GM21423 (cell line): Measurements from ENCODE around the gene TMTC4.
A peak's percentile ranks its signal among the peaks of the same experiment; 100 is the strongest.
"Not testable (repeated sequence)": the region's sequence is repeated elsewhere in the genome, so short reads cannot be mapped to it uniquely, and the experiment has no call there.

ENCODE experiments used
- ATAC-seq: cut with Tn5 transposase; IDR thresholded peaks from one replicate; pipeline ENCODE4 v1.9.1; 2021; ENCODE audit warnings: mild to moderate bottlenecking, moderate library complexity; ENCODE audit not compliant: unreplicated experiment

Gene TMTC4, protein sequence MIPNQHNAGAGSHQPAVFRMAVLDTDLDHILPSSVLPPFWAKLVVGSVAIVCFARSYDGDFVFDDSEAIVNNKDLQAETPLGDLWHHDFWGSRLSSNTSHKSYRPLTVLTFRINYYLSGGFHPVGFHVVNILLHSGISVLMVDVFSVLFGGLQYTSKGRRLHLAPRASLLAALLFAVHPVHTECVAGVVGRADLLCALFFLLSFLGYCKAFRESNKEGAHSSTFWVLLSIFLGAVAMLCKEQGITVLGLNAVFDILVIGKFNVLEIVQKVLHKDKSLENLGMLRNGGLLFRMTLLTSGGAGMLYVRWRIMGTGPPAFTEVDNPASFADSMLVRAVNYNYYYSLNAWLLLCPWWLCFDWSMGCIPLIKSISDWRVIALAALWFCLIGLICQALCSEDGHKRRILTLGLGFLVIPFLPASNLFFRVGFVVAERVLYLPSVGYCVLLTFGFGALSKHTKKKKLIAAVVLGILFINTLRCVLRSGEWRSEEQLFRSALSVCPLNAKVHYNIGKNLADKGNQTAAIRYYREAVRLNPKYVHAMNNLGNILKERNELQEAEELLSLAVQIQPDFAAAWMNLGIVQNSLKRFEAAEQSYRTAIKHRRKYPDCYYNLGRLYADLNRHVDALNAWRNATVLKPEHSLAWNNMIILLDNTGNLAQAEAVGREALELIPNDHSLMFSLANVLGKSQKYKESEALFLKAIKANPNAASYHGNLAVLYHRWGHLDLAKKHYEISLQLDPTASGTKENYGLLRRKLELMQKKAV

DNA sequence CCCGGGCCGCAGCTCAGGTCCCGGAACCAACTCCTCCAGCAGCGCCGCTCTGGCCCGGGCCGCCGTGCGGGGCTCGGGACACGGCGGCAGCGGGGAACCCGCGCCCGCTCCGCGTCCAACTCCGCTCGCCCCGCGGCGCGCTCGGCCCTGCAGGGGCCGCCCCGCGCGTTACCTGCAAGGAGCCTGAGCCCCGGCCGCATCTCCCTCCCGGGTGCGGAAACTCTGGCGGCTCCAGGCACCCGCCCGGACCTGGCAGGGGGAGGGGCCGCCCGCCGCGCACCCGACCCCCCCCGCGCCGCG is at the start of gene TMTC4:
TSS of gene TMTC4 (minus strand) at position 224 of the 300 bp plus-strand sequence. CDS start 4,433 bp downstream, outside the sequence.
- peak; percentile 38 for ATAC-seq

DNA sequence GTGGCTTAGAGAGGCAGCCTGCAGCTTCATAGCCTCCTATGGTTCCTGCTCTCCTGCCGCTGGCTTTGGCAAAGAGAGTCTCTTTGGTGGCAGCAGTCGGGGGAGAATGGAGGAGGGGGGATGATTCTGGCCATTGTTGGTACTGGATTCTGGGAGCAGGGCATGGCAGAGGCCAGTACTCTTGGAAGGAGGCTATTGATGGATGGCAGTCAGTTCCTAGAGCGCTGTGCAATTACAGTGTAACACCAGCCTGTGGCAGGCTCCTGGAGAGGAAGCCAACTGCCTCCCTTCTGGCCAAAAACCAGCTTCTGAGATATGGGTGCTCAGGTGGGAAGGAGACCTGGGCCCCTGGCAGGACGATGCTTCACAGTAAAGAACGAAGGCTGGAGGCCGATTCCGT is 47.9 kb upstream of the TMTC4 start:
- no peak for ATAC-seq

DNA sequence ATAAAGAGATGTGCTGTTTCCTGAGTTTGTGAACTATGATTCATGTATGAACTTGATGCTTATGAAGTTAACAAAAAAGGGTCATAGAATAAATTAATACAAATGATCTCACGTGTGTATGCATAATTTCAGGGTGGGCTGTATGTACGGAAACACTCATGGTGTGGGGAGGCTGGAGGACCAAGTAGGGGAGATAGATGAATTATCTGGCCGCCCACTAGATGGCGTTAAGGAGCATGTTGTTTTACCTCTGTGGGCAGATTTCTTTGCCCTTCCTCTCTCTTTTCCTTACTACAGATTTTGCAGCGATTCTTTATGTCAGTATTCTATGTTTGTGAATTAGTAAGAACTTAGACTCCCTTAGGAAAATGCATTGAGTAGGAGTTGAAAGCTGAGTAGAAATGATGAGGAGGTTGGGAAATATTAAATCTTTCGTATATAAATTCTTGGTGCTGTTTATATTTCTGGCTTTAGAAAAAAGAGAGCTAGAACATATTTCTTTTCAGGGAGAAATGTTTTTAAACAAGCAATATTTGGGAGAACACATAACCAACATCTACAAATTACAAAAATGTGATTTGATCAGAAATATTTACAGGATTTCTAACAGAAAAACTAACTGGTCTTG is 47.4 kb upstream of the TMTC4 start:
- ATAC-seq: peak; percentile 87

DNA sequence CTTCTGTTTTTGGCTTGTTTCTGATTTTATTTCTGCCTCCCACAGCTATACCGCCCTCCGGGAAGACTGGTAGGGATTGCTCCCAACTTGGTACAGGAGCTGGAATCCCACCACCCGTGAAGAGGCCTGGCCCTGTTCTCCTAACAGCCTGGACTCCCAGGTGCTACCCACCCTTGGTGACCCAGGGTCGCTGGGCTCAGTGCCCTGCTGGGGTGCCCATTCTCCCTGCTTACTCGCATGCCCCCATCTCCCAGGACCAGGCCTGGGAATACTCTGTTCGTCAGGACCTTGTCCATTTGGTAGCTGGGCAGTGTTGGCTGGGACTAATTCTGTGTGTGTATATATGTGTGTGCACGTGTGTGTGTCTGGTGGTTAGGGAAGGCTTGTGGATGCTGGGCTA is 41.0 kb upstream of the TMTC4 start:
- no peak for ATAC-seq

DNA sequence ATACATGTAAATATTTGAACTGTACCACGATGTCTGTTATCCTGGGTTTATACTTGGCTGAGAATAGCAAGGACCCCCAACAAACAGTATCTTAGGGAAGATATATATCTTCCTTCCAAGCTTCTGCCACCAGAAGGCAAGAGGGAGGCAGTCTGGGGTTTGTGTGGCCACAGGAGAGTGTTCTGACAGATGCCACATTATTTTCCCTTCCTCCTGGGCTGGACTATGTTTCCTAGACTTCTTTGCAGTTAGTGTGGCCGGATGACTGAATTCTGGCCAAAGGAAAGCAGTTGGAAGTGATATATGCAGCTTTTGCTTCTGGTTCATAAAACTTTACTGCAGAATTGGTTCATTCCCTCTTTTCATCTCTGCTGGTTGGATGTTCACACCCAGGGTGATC is 39.9 kb upstream of the TMTC4 start:
- ATAC-seq: no peak

DNA sequence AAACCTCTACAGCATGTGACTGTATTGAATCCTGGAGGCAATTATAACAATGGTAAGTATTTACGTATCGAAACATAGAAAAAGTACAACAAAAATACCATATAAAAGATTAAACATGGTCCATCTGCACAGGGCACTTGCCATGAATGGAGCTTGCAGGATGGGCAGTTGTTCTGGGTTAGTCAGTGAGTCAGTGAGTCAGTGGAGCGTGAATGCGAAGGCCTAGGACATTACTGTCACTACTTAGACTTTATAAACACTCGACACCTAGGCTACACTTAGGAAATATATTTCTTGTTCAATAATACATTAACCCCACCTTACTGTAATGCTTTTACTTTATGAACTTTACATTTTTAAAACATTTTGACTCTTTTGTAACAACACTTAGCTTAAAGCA is 35.6 kb upstream of the TMTC4 start:
- no peak for ATAC-seq

DNA sequence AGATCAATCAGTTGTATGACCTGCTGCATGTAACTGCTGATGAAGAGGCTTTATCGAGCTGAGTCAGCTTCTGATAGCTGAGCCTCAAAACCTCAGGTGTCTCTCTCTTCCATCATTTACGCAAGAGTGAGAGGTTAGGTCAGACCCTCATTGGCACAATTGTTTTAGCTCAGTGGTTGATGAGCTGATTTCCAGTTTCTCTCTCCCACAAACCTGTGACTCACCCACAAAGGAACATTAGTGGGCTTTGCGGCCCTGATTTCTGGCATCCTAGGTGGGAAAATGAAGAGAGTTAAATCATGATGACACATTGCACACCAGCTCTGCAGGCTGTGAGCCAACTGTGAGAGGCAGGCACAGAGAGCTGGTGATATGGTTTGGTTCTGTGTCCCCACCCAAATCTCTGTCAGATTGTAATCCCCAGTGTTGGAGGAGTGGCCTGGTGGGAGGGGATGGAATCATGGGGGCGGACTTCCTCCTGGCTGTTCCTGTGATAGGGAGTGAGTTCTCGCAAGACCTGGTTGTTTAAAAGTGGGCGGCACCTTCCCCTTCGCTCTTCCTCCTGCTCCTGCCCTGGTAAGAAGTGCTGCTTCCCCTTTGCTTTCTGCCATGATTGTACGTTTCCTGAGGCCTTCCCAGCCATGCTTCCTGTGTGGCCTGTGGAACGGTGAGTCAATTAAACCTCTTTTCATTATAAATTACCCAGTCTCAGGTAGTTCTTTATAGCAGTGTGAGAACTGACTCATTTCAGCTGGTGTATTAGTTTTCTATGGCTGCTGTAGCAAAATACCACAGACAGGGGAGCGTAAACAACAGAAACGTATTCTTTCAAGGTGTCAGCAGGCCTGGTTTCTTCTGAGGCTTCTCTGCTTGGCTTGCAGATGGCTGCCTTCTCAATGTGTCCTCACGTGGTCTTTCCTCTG is 33.5 kb upstream of the TMTC4 start:
- ATAC-seq: no peak

DNA sequence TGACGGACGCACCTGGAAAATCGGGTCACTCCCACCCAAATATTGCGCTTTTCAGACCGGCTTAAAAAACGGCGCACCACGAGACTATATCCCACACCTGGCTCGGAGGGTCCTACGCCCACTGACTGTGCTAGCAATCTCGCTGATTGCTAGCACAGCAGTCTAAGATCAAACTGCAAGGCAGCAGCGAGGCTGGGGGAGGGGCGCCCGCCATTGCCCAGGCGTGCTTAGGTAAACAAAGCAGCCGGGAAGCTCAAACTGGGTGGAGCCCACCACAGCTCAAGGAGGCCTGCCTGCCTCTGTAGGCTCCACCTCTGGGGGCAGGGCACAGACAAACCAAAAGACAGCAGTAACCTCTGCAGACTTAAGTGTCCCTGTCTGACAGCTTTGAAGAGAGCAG is 23.7 kb upstream of the TMTC4 start:
- ATAC-seq: not testable (repeated sequence)

DNA sequence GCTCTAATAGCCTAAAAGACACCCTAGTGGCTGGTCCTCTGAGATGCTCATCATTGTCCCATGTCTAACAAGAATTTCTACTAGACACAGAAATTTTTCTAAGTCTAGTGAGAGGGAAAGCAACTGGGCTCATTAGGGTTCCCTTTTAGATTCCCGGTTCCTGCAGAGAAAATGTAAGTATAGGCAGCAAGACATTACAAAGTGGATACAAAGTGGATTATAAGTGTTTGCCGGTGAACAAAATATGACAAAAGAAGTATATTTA is 20.8 kb upstream of the TMTC4 start:
- no peak for ATAC-seq

DNA sequence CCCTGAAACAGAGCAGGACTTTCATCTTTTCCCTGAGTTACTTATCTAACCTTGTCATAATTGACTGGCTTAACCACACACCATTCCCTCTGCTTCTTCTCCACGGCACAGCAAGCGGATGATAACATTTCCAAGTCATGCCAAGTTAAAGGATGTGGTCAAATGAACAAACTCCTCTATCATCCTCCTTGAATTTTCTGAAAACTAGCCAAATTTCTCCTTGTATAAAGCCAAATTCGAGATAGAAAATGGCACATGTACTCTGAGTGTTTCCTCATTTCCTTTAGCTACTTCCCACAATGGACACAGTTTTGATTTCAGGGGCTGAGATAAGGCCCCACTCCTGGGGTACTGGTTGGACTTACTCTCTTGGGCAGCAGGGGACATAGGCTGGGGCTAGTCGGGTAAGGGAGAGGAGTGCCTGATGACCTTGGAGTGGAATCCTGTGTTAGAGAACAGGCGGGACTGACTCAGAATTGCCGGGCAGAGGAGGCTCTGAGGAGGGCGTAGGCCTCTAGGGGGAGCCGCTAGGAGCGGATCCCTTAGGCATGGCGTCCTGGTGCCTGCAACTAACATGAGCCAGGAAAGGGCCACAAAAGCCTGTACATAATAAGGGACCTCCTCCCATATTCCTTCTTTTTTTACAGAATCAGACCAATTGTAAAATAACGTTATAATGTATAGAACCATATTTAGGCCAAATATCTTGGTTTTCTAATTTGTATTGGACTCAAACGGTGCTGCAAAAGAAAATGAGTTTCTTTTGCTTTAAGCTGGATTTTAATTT is 20.3 kb upstream of the TMTC4 start:
- ATAC-seq: no peak

DNA sequence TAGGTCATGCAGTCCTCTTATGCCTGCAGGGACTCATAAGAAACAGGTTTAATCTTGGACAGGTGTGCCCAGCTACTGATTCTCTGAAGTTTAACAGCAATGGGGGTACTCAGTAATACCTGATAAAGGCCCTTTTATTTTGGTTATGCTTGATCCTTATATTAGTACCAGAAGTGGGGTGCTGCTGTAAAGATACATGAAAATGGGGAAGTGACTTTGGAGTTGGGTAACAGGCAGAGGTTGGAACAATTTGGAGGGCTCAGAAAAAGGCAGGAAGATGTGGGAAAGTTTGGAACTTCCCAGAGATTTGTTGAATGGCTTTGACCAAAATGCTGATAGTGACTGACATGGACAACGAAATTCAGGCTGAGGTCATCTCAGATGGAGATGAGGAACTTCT is 14.6 kb upstream of the TMTC4 start:
- no peak for ATAC-seq

DNA sequence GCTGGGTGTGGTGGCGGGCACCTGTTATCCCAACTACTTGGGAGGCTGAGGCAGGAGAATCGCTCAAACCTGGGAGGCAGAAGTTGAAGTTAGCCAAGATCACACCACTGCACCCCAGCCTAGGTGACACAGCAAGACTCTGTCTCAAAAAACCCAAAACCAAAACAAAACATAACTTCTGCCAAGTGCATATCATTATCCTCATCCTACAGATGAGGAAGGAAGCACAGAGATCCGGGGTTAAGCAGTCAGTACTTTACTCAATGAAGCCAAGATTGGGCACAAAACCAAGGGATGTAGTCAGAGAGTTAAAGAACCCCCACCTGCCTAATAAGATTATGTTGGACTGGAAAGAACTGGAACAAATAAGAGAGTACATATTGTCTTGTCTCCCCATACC is 5.5 kb upstream of the TMTC4 start:
- ATAC-seq: no peak

DNA sequence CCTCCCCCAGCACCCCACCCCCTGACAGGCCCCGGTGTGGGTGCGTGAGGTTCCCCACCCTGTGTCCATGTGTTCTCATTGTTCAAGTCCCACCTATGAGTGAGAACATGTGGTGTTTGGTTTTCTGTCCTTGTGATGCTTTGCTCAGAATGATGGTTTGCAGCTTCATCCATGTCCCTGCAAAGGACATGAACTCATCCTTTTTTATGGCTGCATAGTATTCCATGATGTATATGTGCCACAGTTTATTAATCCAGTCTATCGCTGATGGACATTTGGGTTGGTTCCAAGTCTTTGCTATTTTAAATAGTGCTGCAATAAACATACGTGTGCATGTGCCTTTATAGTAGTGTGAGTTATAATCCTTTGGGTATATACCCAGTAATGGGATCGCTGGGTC is 2.5 kb upstream of the TMTC4 start:
- not testable (repeated sequence) for ATAC-seq

DNA sequence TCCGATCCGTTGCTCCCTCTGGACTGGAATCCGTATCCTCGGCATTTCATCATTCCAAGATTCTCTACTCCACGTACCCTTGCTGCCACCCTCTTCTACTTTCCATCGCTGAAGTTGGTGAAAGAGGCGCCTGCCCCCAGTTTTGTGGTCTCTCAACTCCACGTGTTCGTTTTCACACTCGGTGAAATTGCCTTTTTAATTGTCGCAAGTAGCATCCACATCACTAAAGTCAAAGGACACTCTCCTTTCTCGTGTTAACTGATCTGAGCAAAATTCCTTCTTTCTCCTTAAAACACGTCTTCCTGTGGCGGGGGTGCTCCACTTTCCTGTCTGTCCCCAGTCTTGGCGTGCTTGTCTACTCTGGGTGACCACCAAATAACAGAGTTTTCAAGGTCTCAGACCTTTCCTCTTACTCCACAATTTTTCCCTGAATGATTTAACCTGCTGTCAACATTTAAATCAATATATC is 1.1 kb upstream of the TMTC4 start:
- no peak for ATAC-seq

DNA sequence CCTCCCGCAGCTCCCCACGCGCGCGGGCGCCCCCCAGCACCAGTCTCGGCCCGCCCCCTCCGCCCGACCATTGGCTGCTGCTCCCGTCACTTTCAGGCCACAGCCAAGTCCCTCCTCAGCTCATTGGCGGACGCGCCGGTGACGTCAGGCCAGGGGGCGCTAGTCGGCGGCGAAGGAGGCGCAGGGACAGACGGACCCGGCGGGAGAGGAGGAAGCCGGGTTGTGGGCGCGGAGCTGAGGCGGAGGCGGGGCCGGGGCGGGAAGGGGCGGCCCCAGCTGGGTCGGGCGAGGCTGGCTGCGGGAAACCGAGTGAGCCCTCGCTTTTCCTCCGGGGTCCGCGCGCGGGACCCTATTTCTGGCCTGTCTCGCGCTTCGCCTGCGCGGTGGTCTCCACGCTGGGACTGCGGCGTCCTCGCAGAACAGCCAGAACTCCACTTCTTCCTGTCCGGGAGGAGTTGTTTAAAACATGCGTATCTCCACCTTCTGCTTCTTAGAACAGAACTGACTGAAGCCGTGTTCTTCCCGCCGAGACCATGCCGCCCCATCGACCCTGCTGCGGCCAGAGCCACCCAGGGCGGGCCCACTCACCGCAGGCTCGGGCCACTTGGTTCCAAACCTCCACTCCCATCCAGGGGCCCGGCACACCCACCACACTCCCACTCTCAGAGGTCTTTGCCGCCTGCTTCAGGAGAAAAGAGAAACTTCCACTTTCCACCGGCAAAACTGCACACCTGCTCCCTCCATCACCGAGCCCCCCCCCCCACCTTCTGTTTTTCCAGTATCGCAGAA is 471 bp upstream of the TMTC4 start:
- peak; percentile 95 for ATAC-seq

DNA sequence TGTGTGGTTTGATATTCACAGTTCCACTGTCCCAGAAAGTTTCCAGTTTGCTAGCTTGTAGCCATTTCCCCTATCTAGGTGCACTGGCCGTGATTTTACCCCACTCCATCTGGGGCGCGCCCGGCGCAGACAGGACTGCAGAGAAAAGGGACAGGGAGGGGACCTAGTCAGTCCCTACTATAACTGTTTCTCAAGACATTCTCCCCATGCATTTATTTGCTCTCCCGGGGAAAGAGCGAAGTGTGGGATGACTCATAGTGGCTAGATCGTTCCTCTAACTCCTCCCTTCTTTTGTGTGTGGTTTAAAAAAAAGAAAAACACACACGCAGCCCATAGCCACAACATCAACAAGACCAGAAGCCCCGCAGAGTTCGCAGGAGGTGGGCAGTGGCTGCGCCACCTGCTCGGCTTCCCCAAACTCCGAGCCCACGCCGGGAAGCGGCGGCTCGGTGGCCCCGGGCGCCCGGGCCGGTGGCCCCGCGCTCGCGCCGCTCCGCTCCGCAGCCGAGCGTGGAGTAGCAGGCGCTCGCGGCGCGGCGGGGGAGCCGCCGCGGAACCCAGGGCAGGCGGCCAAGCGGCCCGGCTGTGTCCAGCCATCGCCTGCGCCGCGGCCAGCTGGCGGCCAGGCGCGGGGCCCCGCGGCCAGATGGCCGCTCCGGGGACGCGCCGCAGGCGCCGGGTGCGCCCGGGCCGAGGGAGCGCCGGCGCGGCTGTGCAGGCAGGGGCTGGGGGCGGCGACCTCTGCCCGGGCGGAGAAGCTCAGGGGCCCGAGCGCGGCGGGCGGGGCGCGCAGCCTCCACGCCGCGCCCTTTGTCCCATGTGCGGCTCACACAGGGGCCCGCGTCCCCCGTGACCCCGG is 653 bp downstream of the TMTC4 start:
- peak; percentile 22 for ATAC-seq

DNA sequence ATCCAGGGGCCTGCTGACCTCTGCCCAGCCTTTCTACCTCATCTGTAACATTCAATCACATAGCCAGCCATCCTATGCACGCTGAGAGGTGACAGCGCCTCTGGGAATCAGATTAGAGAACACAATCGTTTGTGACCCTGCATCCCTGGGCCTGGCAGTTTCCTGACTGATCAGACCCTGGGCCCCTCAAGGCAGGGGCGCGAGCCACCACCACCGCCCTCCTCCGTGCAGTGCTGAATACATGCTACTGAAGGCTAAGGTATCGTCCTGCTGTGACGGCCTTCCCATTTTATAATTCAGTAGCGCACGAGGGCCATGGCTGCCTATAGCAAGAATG is 1.3 kb downstream of the TMTC4 start:
- no peak for ATAC-seq

DNA sequence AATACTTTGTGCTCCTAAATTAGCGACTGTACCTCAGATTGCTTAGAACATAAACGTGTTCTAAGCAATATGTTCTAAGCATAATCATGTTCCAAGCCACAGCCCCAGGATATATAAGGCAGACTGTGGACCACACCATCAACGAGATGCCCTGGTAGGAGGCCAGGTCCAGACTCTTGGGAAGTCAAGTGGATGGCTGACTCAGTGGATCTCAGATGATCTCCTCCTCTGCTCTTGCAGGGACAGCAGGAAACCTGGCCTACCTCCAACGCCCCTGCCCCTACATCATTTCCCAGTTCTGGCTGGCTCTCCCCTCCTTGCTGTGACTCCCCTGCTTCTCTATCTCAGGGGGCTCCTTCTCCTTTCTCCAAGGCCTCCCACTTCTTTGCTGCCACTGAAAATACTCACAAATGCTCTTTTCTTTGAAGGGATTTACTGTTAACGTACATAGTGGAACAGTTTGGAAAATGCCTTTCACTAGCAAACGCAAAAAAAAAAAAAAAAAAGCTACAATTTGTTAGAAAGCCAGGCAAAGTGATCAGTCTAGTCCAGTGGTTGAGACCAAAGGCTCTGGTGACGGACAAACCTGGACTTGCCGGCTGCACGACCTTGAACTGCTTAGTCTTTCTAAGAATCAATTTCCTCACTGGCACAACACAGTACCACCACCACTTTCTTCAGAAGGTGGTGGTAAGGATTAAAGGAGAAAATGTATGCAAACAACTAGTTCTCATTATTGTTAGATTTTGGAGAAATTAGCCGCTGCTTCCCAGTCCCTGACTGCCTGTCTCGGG is 3.0 kb downstream of the TMTC4 start:
- ATAC-seq: no peak
